Frontal cortex (tissue), 4 donors: Measurements from ENCODE around the gene SIK2. TPM values are rescaled to one million over a fixed set of nuclear protein-coding genes. Genes with fewer than 3 reads are reported as not detected.

Experiments
- DNase-seq, 2 donors: peaks; one replicate each; pipeline ENCODE4 v3.0.0; 2012; ENCODE audit warnings: low spot score in 2 of 2
- FAIRE-seq: peaks from 2 replicates; lab custom pipeline; 2012; peaks lifted over from hg19 to GRCh38; lab: Jason Lieb, UNC
- total RNA-seq: library from RNA; depleted of rRNA; stranded (reverse); fragments of >200 nt; gene quantifications from one replicate; pipeline ENCODE4 v1.2.3, GENCODE V29; 2014
- donor health status: control.
- donor health status: control.
- donor health status: control.

Gene SIK2
- total RNA-seq, 1 donor from 2014 or later: 13.9 TPM

DNA sequence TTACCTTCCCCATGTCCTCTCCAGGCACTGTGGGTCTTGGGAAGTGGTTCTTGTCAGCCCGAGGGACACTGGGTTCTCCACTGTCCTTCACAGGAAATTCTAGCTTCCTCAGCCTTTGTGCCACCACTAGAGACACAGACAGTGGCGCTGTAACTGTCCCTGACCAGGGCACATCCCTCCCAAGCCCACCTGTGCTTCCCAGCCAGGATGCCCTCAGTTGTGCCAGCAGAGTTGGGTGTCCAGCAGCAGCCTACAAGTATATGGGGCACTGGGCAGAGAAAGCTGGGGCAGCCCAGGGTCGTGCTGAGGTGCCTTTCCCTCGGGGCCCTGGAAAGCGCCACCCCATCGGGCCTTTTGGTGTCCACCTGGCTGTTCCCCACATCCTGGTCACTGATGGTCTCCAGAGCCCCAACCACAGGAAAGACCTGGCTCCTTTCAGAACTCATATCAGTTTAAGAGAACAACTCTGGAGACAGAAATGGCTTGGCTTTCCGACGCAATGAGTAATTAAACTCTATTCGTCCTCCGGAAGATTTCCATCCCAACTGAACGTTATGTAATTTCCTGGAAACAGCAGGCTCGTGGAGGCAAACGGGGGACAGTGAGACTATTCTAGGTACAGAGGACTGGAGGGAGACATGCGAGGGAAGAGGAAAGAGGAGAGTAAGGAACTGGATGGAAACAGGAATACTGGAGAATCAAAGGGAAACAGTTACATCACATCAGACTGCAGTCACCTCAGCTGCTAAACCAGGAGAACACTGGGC, 135.4 kb downstream of the SIK2 start:
- FAIRE-seq (no peak), DNase-seq (no peak)

DNA sequence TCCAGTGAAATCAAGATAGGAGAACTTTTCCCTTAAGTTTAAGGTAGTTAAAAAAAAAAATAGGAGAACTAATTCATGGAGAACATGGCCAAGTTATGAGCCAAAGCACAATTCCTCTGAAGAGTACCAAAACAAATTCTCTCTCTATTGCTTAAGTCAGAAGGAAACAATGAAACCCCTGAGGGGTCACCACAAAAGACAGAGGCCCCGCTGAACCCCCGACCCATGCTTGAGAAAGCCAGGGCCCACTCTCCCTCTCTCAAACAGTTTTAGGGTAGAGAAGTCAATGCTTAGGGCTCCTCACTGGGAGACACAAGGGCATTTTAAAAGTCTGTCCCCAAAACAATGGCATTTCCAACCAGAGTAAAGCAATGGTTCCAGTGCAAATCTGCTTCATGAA, 137.1 kb downstream of the SIK2 start:
- no peak for DNase-seq
- FAIRE-seq: no peak

DNA sequence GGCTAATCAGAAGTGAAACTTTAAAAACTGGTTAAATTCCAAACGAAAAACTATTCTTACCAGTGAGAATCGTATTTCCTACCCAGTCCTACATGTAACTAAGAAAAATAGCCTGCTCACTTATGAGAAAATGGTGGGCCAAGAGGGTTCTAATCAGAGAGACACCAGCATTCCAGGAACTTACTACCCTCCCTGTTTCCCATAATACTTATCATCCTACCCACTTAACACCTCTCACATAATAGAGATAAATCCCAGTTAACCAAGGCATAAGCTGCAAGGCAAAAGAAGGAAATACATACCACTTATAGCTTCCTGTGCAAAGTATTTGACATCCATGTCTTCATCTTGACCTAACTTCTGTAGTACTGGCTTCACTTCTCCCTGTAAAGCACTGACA, 139.5 kb downstream of the SIK2 start:
- no peak for FAIRE-seq
- DNase-seq: no peak

DNA sequence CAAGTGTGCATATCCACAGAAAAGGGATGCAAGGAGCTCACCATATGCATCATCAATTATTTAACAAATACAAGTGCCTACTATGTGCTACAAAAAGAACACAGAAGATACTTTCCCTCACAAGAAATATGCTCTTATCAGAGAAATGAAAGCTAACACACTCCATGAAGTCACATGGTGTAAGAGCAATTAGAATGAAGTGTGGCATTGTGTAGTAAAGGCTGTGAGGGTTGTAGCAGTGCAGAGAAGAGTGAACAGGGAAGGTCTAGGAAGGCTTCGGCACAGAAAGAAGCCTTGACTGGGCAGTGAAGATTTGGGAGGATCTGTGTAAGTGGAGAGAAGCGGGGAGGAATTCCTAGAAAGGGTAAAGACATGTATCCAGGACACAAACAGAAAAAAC, 141.5 kb downstream of the SIK2 start:
- DNase-seq: no peak
- FAIRE-seq: no peak

DNA sequence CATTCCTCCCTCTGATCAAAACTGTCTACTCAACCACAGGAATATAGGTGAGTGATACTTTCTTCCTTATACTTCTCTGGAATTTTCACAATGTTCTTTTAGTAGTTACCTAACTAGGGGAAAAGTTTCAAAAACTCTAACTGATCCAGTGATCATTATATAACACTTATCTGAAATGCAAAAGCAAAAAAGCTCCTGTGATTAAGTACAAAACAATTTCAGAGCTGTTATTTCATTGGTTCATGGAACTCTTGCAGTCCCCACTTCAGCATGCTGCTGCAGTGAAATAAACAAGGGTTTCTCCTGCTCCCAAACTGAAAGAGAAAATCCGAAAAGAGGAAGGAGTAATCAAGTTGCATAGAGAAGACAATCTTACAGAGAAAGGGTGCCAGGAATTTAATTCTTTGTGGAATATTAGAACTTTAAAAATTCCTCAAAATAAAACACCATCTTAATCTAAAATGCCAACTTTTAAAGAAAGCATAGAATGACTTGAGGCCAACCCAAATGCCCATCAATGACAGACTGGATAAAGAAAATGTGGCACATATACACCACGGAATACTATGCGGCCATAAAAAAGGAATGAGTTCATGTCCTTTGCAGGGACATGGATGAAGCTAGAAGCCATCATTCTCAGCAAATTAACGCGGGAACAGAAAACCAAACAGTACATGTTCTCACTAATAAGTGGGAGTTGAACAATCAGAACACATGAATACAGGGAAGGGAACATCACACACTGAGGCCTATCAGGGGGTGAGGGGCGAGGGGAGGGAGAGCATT, 143.7 kb downstream of the SIK2 start:
- FAIRE-seq (no peak), DNase-seq (no peak)

DNA sequence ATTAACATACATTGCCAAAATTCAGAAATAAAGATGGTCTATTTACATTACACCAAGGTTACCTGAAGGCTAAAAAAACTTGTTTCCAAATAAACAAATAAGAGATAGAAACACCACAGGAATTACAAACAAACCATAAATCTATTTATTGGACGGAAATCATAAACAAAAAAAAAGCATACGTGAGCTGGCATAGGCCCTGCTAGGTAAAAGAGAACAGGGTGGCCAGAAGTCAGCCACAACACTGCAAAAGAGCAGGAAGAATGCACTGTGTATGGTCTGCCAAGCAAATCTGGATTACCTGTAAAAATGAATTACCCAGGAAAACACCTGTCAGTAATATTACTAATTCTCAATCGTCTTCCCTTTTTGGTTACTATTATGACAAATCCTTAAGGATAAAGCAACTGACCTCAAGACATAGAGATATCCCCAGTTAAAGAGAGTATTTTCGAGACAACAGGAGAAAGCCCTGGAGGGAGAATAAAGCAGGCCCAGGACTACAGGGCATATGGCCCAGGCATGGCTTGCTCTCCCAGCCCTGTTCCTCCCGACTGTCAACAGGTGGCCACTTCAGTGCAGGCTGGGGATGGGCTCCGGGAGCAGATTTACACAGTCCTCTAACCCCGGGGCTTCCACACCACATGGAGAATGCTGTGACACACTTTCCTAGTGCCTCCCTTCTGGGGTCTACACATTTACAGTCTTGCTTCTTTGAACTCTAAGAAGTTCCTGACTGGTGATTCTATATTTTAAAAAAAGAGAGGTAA, 146.0 kb downstream of the SIK2 start:
- DNase-seq: no peak
- FAIRE-seq: no peak

DNA sequence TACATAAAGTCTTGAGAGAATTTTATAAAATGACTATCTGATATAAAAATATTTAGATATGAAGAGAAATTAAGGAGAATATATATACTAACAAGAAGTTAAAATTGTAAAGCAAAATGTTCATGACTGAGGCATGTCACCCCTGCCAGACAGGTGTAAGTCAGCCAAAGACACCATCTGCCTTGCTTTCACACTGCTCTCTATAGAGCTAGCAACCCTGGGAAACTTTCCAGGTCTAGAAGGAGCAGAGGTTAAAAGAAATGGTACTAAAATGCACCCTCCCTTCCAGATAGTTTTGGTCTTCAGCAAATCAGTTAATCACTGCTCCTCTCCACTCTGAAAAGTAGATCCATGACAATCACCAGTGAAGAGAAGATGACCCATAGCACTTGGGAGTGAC, 147.4 kb downstream of the SIK2 start:
- DNase-seq (no peak), FAIRE-seq (no peak)

DNA sequence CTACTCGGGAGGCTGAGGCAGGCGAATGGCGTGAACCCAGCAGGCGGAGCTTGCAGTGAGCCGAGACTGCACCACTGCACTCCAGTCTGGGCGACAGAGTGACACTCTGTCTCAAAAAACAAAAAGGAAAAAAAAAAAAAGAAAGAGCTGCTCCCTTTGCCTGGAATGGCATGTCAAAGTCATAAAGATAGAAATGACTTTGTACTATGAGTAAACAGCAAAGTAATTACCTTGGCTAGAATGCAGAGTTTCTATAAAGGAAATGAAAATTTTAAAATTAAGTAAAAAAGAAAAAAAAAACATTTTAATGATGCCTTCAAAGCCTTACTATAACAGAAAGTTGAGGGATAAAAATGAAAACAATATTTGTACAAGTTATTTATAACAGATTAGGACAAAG, 153.8 kb downstream of the SIK2 start:
- no peak for FAIRE-seq
- no peak for DNase-seq

DNA sequence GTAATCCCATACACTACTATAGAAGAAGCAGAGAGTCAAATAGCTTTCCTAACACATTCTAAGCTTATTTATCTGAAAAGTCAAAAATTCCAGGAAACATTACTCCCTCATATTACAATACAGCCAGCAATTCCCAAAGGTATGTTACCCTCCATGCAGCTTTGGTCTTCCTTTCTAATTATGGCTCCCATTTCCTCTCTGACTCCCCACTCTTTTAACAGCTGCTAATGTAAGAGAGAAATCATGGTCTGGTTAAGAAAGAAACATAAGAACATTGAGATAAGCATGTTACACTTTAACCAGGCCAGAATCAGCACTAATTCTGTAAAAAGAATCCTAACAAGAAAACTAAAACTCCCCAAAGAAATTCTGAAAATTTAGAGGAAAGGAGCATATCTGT, 157.1 kb downstream of the SIK2 start:
- no peak for DNase-seq
- FAIRE-seq: no peak

DNA sequence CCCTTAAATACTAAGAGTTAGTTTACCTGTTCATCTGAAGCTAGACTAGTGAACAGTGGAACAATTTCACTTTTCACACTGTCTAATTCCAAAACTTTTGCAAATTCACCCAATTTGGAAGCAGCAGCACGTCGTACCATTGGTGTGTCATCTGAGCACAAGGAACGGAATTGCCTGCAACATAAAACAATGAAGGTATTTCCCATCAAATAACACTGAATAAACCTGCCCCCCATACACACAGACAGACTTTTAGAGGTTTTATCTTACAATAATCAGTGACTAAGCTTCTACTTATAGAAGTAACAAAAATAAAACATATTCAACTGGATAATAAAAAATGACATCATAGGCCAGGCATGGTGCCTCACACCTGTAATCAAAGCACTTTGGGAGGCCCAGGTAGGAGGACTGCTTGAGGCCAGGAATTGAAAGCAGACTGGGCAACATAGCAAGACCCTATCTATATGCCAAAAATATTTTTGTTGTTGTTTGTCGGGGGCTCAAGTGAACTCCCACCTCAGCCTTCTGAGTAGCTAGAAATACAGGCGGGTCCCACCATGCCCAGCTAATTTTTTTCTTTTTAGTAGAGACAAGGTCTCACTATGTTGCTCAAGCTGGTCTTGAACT, 157.6 kb downstream of the SIK2 start:
- FAIRE-seq (no peak), DNase-seq (no peak)

DNA sequence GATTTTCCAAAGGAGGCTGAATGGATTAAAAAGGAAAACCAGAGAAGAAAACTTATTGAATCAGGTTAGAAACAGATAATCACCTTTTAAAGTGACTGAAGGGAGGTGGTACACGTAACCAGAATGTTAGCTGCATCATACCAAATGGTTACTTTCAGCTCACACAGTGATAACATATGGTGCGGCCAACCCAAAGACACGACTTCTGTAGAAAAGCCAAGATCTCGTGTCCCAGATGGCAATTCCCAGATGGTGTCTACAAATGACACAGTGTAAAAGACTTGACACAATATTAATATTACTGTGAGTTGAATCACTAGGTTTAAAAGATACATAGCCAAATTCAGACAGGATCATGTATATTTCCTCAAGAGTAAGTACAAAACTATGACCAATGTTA, 158.8 kb downstream of the SIK2 start:
- DNase-seq (no peak), FAIRE-seq (no peak)

DNA sequence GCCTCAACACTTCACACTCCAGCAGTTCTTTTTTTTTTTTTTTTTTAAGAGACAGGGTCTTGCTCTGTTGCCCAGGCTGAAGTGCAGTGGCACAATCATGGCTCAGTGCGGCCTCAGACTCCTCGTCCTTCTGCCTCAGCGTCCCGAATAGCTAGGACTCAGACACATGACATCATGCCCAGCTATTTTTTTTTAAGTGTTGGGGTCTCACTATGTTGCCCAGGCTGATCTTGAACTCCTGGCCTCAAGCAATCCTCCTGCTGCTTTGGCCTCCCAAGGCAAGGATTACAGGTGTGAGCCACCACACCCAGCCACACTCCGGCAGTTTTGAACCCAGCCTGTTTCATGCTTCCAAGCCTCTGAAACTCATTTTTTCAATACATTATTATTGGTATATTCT, 160.3 kb downstream of the SIK2 start:
- FAIRE-seq (no peak), DNase-seq (no peak)

DNA sequence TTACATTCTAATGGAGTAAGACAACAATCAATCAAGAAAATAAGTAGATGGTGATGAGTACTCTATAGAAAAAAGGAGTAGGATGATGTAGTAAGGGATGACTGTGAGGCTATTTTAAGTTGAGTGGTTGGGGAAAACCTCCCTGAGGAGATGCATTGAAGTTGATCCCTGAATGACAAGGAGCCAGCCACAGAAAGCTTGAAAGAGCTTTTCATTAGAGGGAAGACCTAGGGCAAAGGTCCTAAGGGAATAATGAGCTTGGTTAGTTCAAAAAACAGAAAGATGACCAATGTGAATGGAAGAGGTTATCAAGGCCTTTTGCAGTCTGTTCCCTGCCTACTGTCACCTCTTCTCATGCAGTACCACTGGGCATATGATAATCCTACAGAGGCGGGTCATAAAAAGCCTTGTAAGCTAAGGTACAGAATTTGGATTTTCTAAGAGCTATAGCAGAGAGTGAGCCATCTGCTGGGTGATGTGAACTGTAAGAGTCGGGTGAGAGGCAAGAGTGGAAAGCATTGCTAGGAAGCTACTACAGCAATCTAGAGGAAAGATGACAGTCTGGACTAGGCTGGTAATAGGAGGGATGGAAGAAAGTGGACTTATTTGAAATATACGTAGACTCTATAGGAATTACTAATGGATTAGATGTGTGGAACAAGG, 160.9 kb downstream of the SIK2 start:
- FAIRE-seq: no peak
- DNase-seq: peak in 1 of 2 donors; percentile 40

DNA sequence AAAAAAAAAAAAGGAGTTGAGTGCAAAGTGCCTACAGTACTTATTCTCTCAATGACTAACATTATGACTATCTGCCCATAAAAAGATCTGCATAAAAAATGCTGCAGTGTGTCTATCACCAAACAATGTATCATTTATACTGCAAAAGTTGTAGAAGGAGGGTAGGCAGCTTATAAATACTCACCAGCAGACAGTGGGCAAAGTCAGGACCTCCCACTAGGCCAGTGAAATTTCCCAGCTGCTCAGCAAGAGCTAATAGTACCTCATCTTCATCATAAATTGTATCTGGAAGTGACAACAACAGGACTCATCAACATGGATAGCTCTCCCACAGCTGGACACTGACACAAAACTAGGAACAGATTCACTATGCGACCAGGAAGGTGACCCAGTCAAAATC, 162.4 kb downstream of the SIK2 start:
- no peak for DNase-seq
- FAIRE-seq: no peak

DNA sequence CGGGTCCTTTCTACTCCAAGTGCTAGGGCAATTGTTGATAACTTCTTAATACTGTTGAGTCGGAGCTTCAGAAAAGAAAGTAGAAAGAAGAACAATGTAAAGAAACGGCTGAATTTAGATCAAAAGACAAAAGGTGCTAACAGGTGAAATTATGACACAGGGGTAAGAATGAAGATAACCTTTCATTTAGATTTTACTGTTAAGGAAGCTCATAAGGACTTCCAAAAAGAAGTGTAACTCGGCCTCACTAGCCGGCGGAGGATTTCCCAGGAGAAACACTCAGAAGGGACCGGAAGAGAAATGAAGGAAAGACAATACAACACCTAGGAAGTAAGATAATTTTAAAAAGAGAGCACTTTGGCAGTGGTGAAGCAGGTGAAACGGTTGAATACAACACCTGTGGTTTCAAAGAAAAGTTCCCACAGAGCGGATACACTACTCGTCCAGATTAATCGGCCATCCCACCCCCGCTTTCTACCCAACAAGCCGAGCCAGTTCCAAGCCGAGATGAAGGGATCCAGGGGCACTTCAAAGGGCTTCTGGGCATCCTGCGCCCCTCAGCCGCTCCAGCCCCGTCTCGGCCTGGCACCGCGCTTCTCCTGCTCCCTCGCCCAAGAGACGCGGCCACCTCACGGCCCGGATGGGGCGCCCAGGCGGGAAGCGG, 163.2 kb downstream of the SIK2 start:
- DNase-seq (peak; percentile 42 to 49), FAIRE-seq (no peak)

DNA sequence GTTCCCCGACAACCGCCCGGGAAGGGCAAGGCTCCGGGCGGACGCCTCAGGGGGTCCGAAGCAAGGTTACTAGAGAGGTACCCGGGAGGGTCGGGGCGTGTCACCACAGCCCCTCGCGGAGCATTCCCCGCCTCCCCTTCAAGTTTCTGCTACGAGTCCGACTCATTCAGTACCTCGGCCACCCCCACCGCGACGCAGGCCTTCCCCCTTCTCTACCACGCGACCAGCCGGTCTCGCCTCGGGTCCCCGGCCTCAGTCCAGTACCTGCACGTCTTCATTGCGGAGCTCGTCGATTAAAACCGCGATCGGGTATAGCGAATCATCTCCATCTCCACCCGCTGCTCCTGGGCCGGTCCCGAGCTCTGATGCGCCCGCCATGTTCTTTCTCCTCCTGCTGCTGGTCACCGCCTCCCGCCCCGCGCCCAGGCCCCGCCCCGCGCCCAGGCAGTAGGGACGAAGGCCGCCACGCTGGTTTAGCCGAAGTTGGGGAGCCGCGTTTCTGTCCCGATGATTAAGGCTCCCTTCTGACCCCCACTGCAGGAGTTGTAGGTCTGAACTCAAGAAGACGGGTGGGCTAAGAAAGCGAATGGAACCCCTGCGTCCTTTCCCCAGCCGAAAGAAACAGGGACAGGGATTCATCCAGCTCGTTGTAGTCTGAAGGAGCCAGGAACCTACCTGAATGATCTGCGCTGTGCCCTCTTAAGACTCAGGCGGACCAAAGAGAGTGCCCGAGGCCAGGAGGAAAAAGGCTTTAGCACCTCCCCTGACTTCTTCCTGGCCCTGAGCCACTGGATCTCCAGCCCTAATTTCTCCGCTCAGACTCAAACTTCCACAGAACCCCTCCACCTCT, 164.0 kb downstream of the SIK2 start, which contains the start of gene PPP2R1B:
TSS of gene PPP2R1B (minus strand) at position 406 of the 850 bp plus-strand sequence. CDS start at position 378, 28 bp downstream.
- DNase-seq (peak; percentile 90 to 94), FAIRE-seq (no peak)

DNA sequence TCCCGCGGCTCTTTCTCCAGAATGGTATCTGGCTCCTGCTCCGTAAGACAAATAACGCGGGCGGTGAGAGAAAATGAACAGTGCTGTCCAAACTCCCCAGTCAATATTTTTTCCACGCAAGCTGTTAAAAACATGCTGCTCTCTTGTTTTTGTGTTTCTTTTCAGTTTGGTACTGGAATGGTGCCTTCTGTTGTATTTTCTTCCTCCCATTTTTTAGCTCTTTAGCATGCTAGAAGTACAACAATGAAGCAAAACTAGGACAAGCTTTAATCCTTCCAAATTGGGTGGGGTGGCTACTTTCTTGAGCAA, 164.5 kb downstream of the SIK2 start:
- DNase-seq: no peak
- FAIRE-seq: no peak

DNA sequence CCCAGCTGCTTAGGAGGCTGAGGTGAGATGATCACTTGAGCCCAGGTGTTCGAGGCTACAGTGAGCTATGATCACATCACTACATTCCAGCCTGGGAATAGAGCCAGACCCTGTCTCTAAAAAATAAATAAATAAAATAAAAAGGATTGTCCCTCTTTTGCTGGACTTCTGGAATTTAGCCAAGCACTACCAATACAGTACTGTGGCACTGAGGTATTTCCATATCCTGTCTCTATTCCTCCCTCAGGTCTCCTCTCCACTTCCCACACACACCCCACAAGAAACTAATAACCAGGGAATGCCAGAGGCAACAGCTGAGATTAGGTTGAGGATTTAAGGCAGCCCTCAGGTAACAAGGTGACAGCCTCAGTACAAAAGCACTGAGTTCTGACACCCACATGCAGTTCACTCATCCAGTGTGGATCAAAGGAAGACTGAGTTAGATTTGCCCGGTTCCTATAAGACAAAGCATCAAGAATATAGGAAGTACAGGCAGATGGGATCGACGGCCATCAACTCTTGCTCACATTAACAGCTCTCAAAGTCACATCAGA, 168.4 kb downstream of the SIK2 start:
- DNase-seq: no peak
- no peak for FAIRE-seq
